Calu3 (cell line): ENCODE results near the gene TSR3. TPM values are rescaled to one million over a fixed set of nuclear protein-coding genes. Genes with fewer than 3 reads are reported as not detected.
A peak's percentile ranks its signal among the peaks of the same experiment; 100 is the strongest.

Source experiments
- BruUV-seq: library from RNA; stranded (reverse); fragments of 400-500 nt; replicated peaks from 2 replicates; lab custom pipeline; 2021; lab: Mats Ljungman, UMichigan
- CTCF ChIA-PET: fragments of 300-600 bp; sonication (Branson Sonifier 250); formaldehyde crosslinking; loops from one replicate; lab custom pipeline; 2022; ENCODE audit warnings: antibody characterized with exemption; lab: Charles Lee
- DNase-seq: peaks from one replicate; pipeline ENCODE4 v3.0.0; 2022
- H3K27ac Mint-ChIP-seq: one replicate; pipeline ENCODE4 v1.8.0; 2022; ENCODE audit warnings: mixed read lengths; ENCODE audit not compliant: unreplicated experiment
- H3K27me3 Mint-ChIP-seq: one replicate; pipeline ENCODE4 v1.8.0; 2022; ENCODE audit warnings: mixed read lengths; ENCODE audit not compliant: unreplicated experiment
- H3K36me3 Mint-ChIP-seq: one replicate; pipeline ENCODE4 v1.8.0; 2022; ENCODE audit warnings: mild to moderate bottlenecking, moderate library complexity, mixed read lengths; ENCODE audit not compliant: insufficient read depth, unreplicated experiment
- H3K4me1 Mint-ChIP-seq: one replicate; pipeline ENCODE4 v1.8.0; 2022; ENCODE audit warnings: mild to moderate bottlenecking, low read depth, mixed read lengths; ENCODE audit not compliant: unreplicated experiment
- H3K4me3 Mint-ChIP-seq: one replicate; pipeline ENCODE4 v1.8.0; 2022; ENCODE audit warnings: mild to moderate bottlenecking, low read depth, moderate library complexity, mixed read lengths; ENCODE audit not compliant: unreplicated experiment
- H3K9me3 Mint-ChIP-seq: one replicate; pipeline ENCODE4 v1.8.0; 2022; ENCODE audit warnings: low read depth, mixed read lengths; ENCODE audit not compliant: unreplicated experiment
- intact Hi-C: fragments of 100-400 bp; cut with micrococcal nuclease; formaldehyde crosslinking; loops from one replicate; pipeline ENCODE4 v1.10.0; 2022; ENCODE audit not compliant: unreplicated experiment
- total RNA-seq: library from RNA; stranded (reverse); gene quantifications from 2 replicates; pipeline ENCODE4 v1.2.3, GENCODE V29; 2022
- TF ChIP-seq, protein P1 (sequence below): fragments of 200-600 bp; IDR thresholded peaks from one replicate; pipeline ENCODE4 v1.8.0; 2022; ENCODE audit warnings: antibody characterized with exemption; ENCODE audit not compliant: unreplicated experiment

Gene TSR3
- total RNA-seq, 1 experiment from 2014 or later = 59.4 TPM

DNA sequence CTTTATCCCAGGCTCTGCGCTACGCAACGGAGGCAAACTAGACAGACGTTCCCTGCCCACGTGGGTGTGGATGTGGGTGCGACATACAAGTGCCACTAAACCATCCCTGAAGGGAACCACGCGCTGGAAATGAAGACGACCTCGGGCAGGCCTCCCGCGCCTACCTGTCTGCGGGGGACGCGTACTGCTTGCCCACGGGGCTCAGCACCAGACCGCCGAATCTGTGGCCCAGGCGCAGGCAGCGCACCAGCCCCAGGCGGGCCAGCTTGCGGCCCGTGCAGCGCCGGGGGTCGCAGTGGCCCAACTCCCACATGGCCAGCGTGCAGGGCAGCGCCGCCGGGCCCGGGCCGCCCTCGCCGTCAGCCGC lies 480 bp downstream of the TSR3 start:
- no TSS peak for BruUV-seq
- H3K36me3 Mint-ChIP-seq = peaks cover 59% of the 10 kb centered on the region
- DNase-seq = no peak
- peak overlapping the region; percentile 93 for H3K4me3 Mint-ChIP-seq
- CTCF ChIA-PET = interaction anchor here (1.5 kb wide), 1 partner anchor 20 kb away, joined by 3 read pairs; no protein-coding TSS in a partner anchor
- no peaks in the 10 kb centered on the region for H3K27me3 Mint-ChIP-seq
- H3K4me1 Mint-ChIP-seq = peaks cover 32% of the 10 kb centered on the region
- intact Hi-C loops = no loop called here
- no peak overlapping the region for H3K27ac Mint-ChIP-seq
- TF ChIP-seq, protein P1, sequence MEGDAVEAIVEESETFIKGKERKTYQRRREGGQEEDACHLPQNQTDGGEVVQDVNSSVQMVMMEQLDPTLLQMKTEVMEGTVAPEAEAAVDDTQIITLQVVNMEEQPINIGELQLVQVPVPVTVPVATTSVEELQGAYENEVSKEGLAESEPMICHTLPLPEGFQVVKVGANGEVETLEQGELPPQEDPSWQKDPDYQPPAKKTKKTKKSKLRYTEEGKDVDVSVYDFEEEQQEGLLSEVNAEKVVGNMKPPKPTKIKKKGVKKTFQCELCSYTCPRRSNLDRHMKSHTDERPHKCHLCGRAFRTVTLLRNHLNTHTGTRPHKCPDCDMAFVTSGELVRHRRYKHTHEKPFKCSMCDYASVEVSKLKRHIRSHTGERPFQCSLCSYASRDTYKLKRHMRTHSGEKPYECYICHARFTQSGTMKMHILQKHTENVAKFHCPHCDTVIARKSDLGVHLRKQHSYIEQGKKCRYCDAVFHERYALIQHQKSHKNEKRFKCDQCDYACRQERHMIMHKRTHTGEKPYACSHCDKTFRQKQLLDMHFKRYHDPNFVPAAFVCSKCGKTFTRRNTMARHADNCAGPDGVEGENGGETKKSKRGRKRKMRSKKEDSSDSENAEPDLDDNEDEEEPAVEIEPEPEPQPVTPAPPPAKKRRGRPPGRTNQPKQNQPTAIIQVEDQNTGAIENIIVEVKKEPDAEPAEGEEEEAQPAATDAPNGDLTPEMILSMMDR = no peak
- H3K9me3 Mint-ChIP-seq = no peaks in the 10 kb centered on the region

GRCh38 chr16:1350691-1351090 lies 987 bp downstream of the TSR3 start:
- TF ChIP-seq, protein P1 = no peak
- intact Hi-C loops = no loop called here
- H3K27me3 Mint-ChIP-seq = no peaks in the 10 kb centered on the region
- DNase-seq = no peak
- no peak overlapping the region for H3K27ac Mint-ChIP-seq
- peaks cover 29% of the 10 kb centered on the region for H3K4me1 Mint-ChIP-seq
- H3K9me3 Mint-ChIP-seq = no peaks in the 10 kb centered on the region
- peaks cover 61% of the 10 kb centered on the region for H3K36me3 Mint-ChIP-seq
- H3K4me3 Mint-ChIP-seq = peak overlapping the region; percentile 93
- CTCF ChIA-PET = interaction anchor here (1.5 kb wide), 1 partner anchor 19 kb away, joined by 3 read pairs; no protein-coding TSS in a partner anchor
- TSS peak; percentile 54 for BruUV-seq

DNA sequence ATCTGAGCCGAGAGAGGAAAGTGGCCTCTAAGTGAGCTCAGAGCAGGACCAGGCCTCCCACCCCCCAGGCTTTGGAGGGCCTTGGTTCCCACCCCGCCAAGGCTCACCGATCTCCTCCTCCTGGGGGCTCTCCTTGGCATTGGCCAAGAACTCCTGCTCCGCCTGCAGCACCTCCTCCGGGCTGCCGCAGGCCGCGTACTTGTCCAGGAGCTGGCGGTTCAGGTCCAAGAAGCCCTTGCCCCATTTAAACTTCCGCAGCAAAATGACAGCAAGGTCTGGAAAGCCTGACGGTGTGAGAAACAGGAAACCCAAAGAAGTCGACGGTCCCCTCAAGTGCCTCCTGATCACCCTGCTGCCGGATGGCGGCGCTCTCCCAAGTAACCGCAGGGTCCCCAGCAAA lies 1.7 kb downstream of the TSR3 start:
- peaks cover 57% of the 10 kb centered on the region for H3K36me3 Mint-ChIP-seq
- H3K27me3 Mint-ChIP-seq = no peaks in the 10 kb centered on the region
- TF ChIP-seq, protein P1 = no peak
- CTCF ChIA-PET = interaction anchor here (0.6 kb wide), 1 partner anchor 277 kb away, joined by 3 read pairs; the partner anchor contains the start of gene SSTR5
- peaks cover 28% of the 10 kb centered on the region for H3K4me1 Mint-ChIP-seq
- no peak overlapping the region for H3K27ac Mint-ChIP-seq
- peak overlapping the region; percentile 93 for H3K4me3 Mint-ChIP-seq
- no TSS peak for BruUV-seq
- H3K9me3 Mint-ChIP-seq = no peaks in the 10 kb centered on the region
- no peak for DNase-seq
- intact Hi-C loops = no loop called here

DNA sequence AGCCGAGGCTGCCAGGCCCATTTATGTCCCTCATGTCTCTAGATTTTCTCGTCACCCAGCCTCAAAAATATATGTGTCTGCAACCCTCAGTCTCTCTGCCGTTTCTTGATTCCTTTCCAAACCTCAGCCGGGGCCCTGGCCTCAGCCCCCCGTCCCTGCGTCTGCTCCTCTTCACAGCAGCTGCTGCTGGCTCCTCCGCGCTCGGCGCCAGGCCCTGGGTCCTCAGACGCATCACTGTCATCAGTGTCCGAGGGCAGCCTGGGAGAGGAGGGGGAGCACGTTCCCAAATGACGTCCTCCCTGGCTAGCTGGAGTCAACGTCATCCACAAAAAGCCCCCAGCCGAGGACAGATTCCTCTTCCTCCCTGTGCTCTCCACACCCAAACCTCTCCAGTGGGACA lies 2.3 kb downstream of the TSR3 start:
- intact Hi-C loops = no loop called here
- peaks cover 22% of the 10 kb centered on the region for H3K4me1 Mint-ChIP-seq
- BruUV-seq = no TSS peak
- H3K4me3 Mint-ChIP-seq = no peak overlapping the region
- CTCF ChIA-PET = interaction anchor here (0.6 to 0.8 kb wide), 2 partner anchors 11 to 277 kb away, joined by 3 read pairs; partner anchors contain the start of gene SSTR5
- DNase-seq = no peak
- H3K27me3 Mint-ChIP-seq = no peaks in the 10 kb centered on the region
- no peak overlapping the region for H3K27ac Mint-ChIP-seq
- TF ChIP-seq, protein P1 = no peak
- H3K9me3 Mint-ChIP-seq = no peaks in the 10 kb centered on the region
- H3K36me3 Mint-ChIP-seq = peaks cover 52% of the 10 kb centered on the region
